K562 (cell line): ENCODE results near the gene SUPT5H. TPM values are rescaled to one million over a fixed set of nuclear protein-coding genes. Genes with fewer than 3 reads are reported as not detected.

Experiments
- CC2D1A ChIP-seq: fragments of 450-650 bp; IDR thresholded peaks from 2 replicates; pipeline ENCODE4 v1.6.1; 2017; ENCODE audit warnings: mild to moderate bottlenecking
- FOXP1 ChIP-seq: sonication (generic); formaldehyde crosslinking; IDR thresholded peaks from 2 replicates; pipeline ENCODE4 v1.8.0; 2022; ENCODE audit warnings: mild to moderate bottlenecking, missing genetic modification reagents
- KDM5B ChIP-seq: fragments of 200-600 bp; sonication (generic); IDR thresholded peaks from 2 replicates; pipeline ENCODE4 v1.6.1; 2012; ENCODE audit warnings: low read depth, mild to moderate bottlenecking, moderate library complexity, low read length, control low read depth, inconsistent platforms; ENCODE audit not compliant: insufficient replicate concordance
- MGA ChIP-seq: fragments of 450-650 bp; IDR thresholded peaks from 2 replicates; pipeline ENCODE4 v1.6.1; 2016; ENCODE audit warnings: mild to moderate bottlenecking, moderate library complexity
- MXD1 ChIP-seq: fragments of 250-450 bp; sonication (Bioruptor Pico); IDR thresholded peaks from 2 replicates; pipeline ENCODE4 v1.8.0; 2021; ENCODE audit warnings: borderline replicate concordance, mild to moderate bottlenecking, moderate library complexity; ENCODE audit not compliant: poor library complexity, severe bottlenecking
- MXI1 ChIP-seq: IDR thresholded peaks from 2 replicates; pipeline ENCODE4 v1.6.1; 2011; ENCODE audit warnings: low read depth, mild to moderate bottlenecking, improper control_type of control experiment, low read length
- PHF21A ChIP-seq: fragments of 450-650 bp; IDR thresholded peaks from 2 replicates; pipeline ENCODE4 v1.6.1; 2017; ENCODE audit warnings: low read depth, borderline replicate concordance
- RUNX1 ChIP-seq: sonication (generic); IDR thresholded peaks from 2 replicates; pipeline ENCODE4 v1.6.1; 2016; ENCODE audit warnings: antibody characterized with exemption, low read depth
- SIX5 ChIP-seq, 2 experiments: IDR thresholded peaks; 2 replicates each; pipeline ENCODE4 v1.6.1; 2011; ENCODE audit warnings: low read length in 2 of 2, borderline replicate concordance in 1 of 2, low read depth in 1 of 2, mild to moderate bottlenecking in 1 of 2, moderate library complexity in 1 of 2; ENCODE audit not compliant: insufficient read depth in 1 of 2
- SMARCC2 ChIP-seq: fragments of 450-650 bp; IDR thresholded peaks from 2 replicates; pipeline ENCODE4 v1.6.1; 2017; ENCODE audit warnings: antibody characterized with exemption, moderate library complexity, mild to moderate bottlenecking, low read depth
- SPI1 ChIP-seq: IDR thresholded peaks from 2 replicates; pipeline ENCODE4 v1.6.1; 2011; ENCODE audit warnings: low read depth, low read length, control low read depth, borderline replicate concordance
- ZC3H11A ChIP-seq: IDR thresholded peaks from 2 replicates; pipeline ENCODE4 v1.6.1; 2012; ENCODE audit warnings: low read depth, low read length, improper control_type of control experiment
- ZNF12 ChIP-seq: sonication (generic); formaldehyde crosslinking; IDR thresholded peaks from 2 replicates; pipeline ENCODE4 v1.4.0; 2020; ENCODE audit warnings: mild to moderate bottlenecking, missing genetic modification reagents
- ZNF124 ChIP-seq: sonication (generic); formaldehyde crosslinking; IDR thresholded peaks from 2 replicates; pipeline ENCODE4 v1.8.1; 2022; ENCODE audit warnings: missing genetic modification reagents
- ZNF133 ChIP-seq: fragments of 250-450 bp; sonication (Bioruptor Pico); IDR thresholded peaks from 2 replicates; pipeline ENCODE4 v1.4.0; 2020; ENCODE audit warnings: mild to moderate bottlenecking
- ZNF57 ChIP-seq: fragments of 450-650 bp; formaldehyde crosslinking; IDR thresholded peaks from 2 replicates; pipeline ENCODE4 v1.4.0; 2020; ENCODE audit warnings: mild to moderate bottlenecking, moderate library complexity
- polyA plus RNA-seq, 8 experiments: library from polyadenylated mRNA; depleted of rRNA in 4 of 8; stranded (reverse) in 5 of 8; unstranded in 3 of 8; fragments of >200 nt; fragmentation: Nextera tagmentation in 2 of 8; fragmentation: Illumina TruSeq in 1 of 8; extraction: Ambion mirVana in 2 of 8; extraction: Trizol in 1 of 8; gene quantifications; 2 replicates each; pipeline versions ENCODE4 v1.2.1 to v1.2.3, GENCODE V29; 2011 to 2014; ENCODE audit warnings: inconsistent platforms in 1 of 8, missing spikeins in 1 of 8
- total RNA-seq, 7 experiments: library from RNA; depleted of rRNA in 6 of 7; stranded (reverse); fragments of >200 nt in 6 of 7; fragmentation: Illumina TruSeq in 2 of 7; extraction: Trizol in 2 of 7; gene quantifications; 2 replicates each; pipeline versions ENCODE4 v1.2.1 to v1.2.3, GENCODE V29; 2011 to 2021; ENCODE audit warnings: low replicate concordance in 1 of 7

SUPT5H gene
- total and polyA plus RNA-seq, 9 of the 15 experiments (the other 6 are each of a cell fraction or from before 2014, with no cell fraction given): 13.3 to 85.9 (median 35.9) TPM

GRCh38 chr19:39430675-39431593 is 14.4 kb upstream of the SUPT5H start (continued):
- TF ChIP-seq FOXP1: peak; percentile 87
- no peak for TF ChIP-seq ZNF57
- TF ChIP-seq SPI1: peak; percentile 58; the same call in 1 of the 2 replicates
- no peak for TF ChIP-seq MXI1
- no peak for TF ChIP-seq RUNX1
- TF ChIP-seq MGA: peak; percentile 98
- no peak for TF ChIP-seq SMARCC2
- no peak for TF ChIP-seq MXD1 (CRISPR knock-in tag)
- TF ChIP-seq ZNF133: no peak
- no peak for TF ChIP-seq ZNF124 (CRISPR knock-in tag)
- TF ChIP-seq CC2D1A: no peak; the same call in 1 of the 2 replicates
- TF ChIP-seq ZC3H11A: no peak
- TF ChIP-seq PHF21A: peak; percentile 92
- TF ChIP-seq ZNF12 (CRISPR knock-in tag): 0 out of 2 replicates have a peak, but pooled peaks have one; percentile 37
- TF ChIP-seq KDM5B: peak; percentile 36
- no peak for TF ChIP-seq SIX5 (IDR thresholded peaks at IDR 0.05; ENCODE audit: borderline replicate concordance in 1 of 2, insufficient read depth in 1 of 2, low read depth in 1 of 2, low read length in 2 of 2)
